ENCODE measurements around the gene ANAPC2. TPM values are rescaled to one million over a fixed set of nuclear protein-coding genes. Genes with fewer than 3 reads are reported as not detected.

Gene ANAPC2
- total RNA-seq, 4 donors from 2014 or later: 37.7 to 118 (median 78.7) TPM

DNA sequence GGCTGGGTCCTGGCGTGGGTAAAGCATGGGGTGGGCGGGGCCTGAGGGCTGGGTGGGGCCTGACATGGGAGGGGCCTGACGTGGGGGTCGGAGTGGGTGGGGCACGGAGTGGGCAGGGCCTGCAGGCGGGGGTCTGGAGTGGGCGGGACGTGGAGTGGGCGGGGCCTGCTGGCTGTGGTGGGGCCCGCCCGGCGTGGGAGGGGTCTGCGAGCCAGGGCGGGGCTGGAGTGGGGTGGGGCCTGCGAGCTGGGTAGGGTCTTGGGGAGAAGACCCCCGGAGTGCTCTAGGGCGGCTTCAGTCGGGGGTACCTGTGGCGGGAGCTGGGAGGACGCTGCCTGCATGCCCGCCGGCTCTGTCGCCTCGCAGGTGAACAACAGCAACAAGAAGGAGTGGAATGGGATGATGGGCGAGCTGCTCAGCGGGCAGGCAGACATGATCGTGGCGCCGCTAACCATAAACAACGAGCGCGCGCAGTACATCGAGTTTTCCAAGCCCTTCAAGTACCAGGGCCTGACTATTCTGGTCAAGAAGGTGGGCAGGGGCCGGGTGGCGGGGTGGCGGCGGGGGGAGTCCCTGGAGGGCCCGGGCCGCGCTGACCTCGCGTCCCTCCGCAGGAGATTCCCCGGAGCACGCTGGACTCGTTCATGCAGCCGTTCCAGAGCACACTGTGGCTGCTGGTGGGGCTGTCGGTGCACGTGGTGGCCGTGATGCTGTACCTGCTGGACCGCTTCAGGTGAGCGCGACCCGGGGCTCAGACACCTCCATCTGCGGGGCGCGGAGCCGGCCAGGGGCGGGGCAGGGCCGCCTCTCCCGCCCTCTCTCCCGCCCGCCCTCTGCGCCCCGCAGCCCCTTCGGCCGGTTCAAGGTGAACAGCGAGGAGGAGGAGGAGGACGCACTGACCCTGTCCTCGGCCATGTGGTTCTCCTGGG is 26.5 kb downstream of the ANAPC2 start:
- no peaks in the 10 kb centered on the region for H3K9me3 ChIP-seq
- no peak overlapping the region for H3K4me3 ChIP-seq
- peaks cover 0 to 70% of the 10 kb centered on the region in 2 donors for H3K27me3 ChIP-seq
- H3K27ac ChIP-seq: no peak overlapping the region
- no peaks in the 10 kb centered on the region for H3K36me3 ChIP-seq
- no peak for TF ChIP-seq POLR2A (IDR thresholded peaks at IDR 0.05)
- TF ChIP-seq, protein P1, sequence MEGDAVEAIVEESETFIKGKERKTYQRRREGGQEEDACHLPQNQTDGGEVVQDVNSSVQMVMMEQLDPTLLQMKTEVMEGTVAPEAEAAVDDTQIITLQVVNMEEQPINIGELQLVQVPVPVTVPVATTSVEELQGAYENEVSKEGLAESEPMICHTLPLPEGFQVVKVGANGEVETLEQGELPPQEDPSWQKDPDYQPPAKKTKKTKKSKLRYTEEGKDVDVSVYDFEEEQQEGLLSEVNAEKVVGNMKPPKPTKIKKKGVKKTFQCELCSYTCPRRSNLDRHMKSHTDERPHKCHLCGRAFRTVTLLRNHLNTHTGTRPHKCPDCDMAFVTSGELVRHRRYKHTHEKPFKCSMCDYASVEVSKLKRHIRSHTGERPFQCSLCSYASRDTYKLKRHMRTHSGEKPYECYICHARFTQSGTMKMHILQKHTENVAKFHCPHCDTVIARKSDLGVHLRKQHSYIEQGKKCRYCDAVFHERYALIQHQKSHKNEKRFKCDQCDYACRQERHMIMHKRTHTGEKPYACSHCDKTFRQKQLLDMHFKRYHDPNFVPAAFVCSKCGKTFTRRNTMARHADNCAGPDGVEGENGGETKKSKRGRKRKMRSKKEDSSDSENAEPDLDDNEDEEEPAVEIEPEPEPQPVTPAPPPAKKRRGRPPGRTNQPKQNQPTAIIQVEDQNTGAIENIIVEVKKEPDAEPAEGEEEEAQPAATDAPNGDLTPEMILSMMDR (IDR thresholded peaks at IDR 0.05): no peak
- DNase-seq: no peak
- H3K4me1 ChIP-seq: peaks cover 0 to 31% (median 11%) of the 10 kb centered on the region in 4 donors

DNA sequence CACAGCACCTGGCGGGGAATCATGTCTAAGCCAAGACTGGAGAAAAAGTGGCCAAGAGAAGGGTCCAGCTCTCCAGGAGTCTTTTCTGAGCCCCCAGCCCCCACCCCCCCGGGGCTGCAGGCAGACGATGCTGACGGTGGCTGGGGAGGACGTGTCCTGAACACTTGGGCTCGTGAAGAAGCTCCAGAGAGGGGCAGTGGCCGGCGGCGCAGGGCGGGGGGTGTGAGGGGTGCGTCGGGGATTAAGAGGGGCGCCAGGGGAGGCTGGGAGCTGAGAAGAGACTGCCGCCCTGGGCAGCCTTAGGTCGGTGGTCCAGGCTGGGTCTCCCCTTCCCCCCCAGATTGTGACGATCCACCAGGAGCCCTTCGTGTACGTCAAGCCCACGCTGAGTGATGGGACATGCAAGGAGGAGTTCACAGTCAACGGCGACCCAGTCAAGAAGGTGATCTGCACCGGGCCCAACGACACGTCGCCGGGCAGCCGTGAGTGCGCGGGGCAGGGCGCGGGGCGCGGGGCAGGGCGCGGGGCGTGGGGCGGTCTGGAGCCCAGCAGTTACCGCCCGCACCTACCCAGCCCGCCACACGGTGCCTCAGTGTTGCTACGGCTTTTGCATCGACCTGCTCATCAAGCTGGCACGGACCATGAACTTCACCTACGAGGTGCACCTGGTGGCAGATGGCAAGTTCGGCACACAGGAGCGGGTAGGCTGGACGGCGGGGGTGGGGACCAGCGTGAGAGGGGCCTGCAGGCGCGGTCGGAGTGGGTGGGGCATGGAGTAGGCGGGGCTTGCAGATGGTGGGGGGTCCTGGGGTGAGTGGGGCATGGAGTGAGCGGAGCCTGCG is 27.4 kb downstream of the ANAPC2 start:
- H3K27ac ChIP-seq: no peak overlapping the region
- peaks cover 0 to 61% of the 10 kb centered on the region in 2 donors for H3K27me3 ChIP-seq
- peaks cover 0 to 37% (median 13%) of the 10 kb centered on the region in 4 donors for H3K4me1 ChIP-seq
- H3K4me3 ChIP-seq: no peak overlapping the region
- TF ChIP-seq, protein P1 (IDR thresholded peaks at IDR 0.05): no peak
- no peak for TF ChIP-seq POLR2A (IDR thresholded peaks at IDR 0.05)
- H3K9me3 ChIP-seq: no peaks in the 10 kb centered on the region
- DNase-seq: no peak
- no peaks in the 10 kb centered on the region for H3K36me3 ChIP-seq

DNA sequence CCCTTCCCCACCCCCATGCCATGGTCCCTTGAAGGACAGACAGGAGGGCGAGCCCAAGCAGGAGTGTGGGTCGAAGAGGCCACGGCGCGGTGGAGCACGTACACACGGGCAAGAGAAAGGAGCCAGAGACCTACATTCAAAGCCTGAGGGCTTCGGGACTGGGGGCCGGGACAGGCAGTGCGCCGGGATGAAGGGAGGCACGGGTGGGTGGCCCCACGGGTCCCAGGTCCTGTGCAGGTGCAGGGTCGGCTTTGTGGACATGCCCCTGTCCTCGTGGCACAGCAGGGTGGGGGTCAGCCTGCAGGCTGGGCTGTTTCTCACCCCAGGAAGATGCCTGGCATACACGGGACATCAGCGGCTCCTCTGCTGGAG is 28.3 kb downstream of the ANAPC2 start:
- Histone ChIP-seq H3K36me3 (no peaks in the 10 kb centered on the region), H3K27ac (no peak overlapping the region), H3K27me3 (peaks cover 0 to 53% of the 10 kb centered on the region in 2 donors), H3K4me1 (peaks cover 0 to 37% (median 13%) of the 10 kb centered on the region in 4 donors), H3K4me3 (no peak overlapping the region), H3K9me3 (no peaks in the 10 kb centered on the region)
- no peak for TF ChIP-seq POLR2A (IDR thresholded peaks at IDR 0.05)
- TF ChIP-seq, protein P1 (IDR thresholded peaks at IDR 0.05): no peak
- no peak for DNase-seq

DNA sequence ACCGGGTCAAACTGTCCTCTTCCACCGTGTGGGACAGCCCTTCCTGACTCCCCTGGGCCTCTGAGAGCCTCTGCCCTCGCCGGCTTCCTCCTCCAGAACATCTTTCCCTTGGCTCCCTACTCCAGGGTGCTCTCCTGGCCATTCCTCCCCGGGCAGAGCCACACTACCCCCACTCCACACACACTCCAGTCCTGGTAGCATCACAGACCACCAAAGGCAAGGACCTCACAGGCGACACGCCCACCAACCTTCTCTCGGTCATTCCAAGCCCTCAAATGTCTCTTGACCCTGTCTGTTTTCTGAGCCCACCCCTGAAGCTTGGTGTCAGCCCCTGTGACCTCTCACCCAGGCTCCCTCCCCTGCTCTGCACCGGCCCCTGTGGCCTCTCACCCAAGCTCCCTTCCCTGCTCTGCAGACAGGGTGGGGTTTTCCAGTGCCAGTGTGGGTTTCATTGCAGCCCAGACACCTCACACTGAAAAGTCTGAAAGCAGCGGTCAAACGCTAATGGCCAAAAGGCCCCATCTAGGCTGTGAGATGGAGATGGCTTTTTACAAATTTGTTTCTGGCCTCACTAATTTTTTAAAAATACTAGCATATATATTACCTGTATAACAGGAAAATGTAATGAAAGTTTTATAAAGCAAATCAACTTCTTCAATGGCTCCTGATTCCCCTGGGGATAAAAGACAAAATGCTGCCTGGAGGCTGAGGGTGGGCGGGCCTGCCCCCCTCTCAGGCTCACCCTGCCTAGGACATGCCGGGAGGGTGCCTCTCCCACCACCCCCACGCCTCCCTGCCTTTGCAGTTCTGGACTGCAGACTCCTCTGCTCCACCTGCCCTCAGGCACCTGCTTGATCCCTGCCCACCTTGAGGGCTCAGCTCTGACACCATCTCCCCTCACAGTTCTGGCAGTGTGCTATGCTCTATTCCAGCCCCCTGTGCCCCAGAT is 29.0 kb downstream of the ANAPC2 start:
- Histone ChIP-seq H3K36me3 (no peaks in the 10 kb centered on the region), H3K4me1 (peaks cover 0 to 37% (median 13%) of the 10 kb centered on the region in 4 donors)
- TF ChIP-seq, protein P1 (IDR thresholded peaks at IDR 0.05): no peak
- no peak for TF ChIP-seq POLR2A (IDR thresholded peaks at IDR 0.05)

DNA sequence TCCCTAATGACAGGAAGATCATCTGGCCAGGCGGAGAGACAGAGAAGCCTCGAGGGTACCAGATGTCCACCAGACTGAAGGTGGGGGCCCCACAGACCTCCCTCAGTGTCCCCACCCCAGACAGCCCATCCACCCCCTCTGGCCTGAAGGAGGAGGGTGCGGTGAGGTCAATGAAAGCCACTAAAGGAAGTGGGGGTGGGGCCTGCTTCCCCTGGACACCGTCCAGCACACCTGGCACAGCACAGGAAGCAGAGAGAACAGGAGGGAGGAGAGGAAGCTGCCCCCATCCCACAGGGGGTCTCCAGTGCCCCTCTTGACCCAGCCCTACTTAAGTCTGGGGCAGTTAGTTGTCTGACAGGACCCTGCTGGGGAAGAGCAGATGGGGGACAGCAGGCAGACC is 29.7 kb downstream of the ANAPC2 start:
- TF ChIP-seq, protein P1 (IDR thresholded peaks at IDR 0.05): no peak
- no peak for TF ChIP-seq POLR2A (IDR thresholded peaks at IDR 0.05)
- Histone ChIP-seq H3K4me1 (peaks cover 0 to 36% (median 13%) of the 10 kb centered on the region in 4 donors), H3K27me3 (peaks cover 0 to 43% of the 10 kb centered on the region in 2 donors), H3K4me3 (no peak overlapping the region), H3K36me3 (no peaks in the 10 kb centered on the region), H3K9me3 (no peaks in the 10 kb centered on the region), H3K27ac (no peak overlapping the region)
- DNase-seq: no peak

More for the DNA sequence above, 29.0 kb downstream of the ANAPC2 start:
- H3K9me3 ChIP-seq: no peaks in the 10 kb centered on the region
- no peak overlapping the region for H3K4me3 ChIP-seq
- no peak for DNase-seq
- H3K27ac ChIP-seq: no peak overlapping the region
- peaks cover 0 to 47% of the 10 kb centered on the region in 2 donors for H3K27me3 ChIP-seq
